Mesenchymal stem cell (in vitro differentiated cells and primary cell): ENCODE results near the gene GFOD2.

Experiments used
- DNase-seq: peaks from one replicate; pipeline ENCODE4 v3.0.0-alpha.2; 2013
- H2AFZ ChIP-seq: one replicate; pipeline ENCODE4 v1.6.1; 2013; ENCODE audit warnings: low read depth, mild to moderate bottlenecking, control low read depth, inconsistent platforms, low read length, moderate library complexity
- H2AK5ac ChIP-seq: 2 replicates; pipeline ENCODE4 v1.6.1; 2013; ENCODE audit warnings: low read length, moderate library complexity, mild to moderate bottlenecking, inconsistent platforms; ENCODE audit not compliant: severe bottlenecking
- H2BK120ac ChIP-seq: one replicate; pipeline ENCODE4 v1.6.1; 2013; ENCODE audit warnings: low read depth, mild to moderate bottlenecking, inconsistent platforms, low read length, moderate library complexity
- H2BK12ac ChIP-seq, 2 experiments: one replicate each; pipeline ENCODE4 v1.6.1; 2013; ENCODE audit warnings: inconsistent platforms in 2 of 2, low read length in 2 of 2, mild to moderate bottlenecking in 2 of 2, moderate library complexity in 2 of 2, control low read depth in 1 of 2
- H2BK15ac ChIP-seq: one replicate; pipeline ENCODE4 v1.6.1; 2013; ENCODE audit warnings: mild to moderate bottlenecking, low read depth, inconsistent platforms; ENCODE audit not compliant: poor library complexity, severe bottlenecking
- H2BK5ac ChIP-seq: 2 replicates; pipeline ENCODE4 v1.6.1; 2013; ENCODE audit warnings: low read depth, mild to moderate bottlenecking, low read length, control low read depth, inconsistent platforms; ENCODE audit not compliant: poor library complexity, severe bottlenecking
- H3K14ac ChIP-seq, 2 experiments: one replicate each; pipeline ENCODE4 v1.6.1; 2013; ENCODE audit warnings: inconsistent platforms in 2 of 2, low read length in 2 of 2, control low read depth in 1 of 2, mild to moderate bottlenecking in 1 of 2, moderate library complexity in 1 of 2
- H3K18ac ChIP-seq, 2 experiments: one replicate each; pipeline ENCODE4 v1.6.1; 2013; ENCODE audit warnings: inconsistent platforms in 2 of 2, low read length in 2 of 2, control low read depth in 1 of 2, low read depth in 1 of 2, mild to moderate bottlenecking in 1 of 2
- H3K23ac ChIP-seq, 2 experiments: one replicate each; pipeline ENCODE4 v1.6.1; 2013; ENCODE audit warnings: inconsistent platforms in 2 of 2, low read length in 2 of 2, mild to moderate bottlenecking in 2 of 2, moderate library complexity in 2 of 2, control low read depth in 1 of 2
- H3K27ac ChIP-seq: 2 replicates; pipeline ENCODE4 v1.5.1; 2013; ENCODE audit warnings: mild to moderate bottlenecking, moderate library complexity, low read length, control low read depth, inconsistent platforms; ENCODE audit not compliant: poor library complexity, severe bottlenecking
- H3K27me3 ChIP-seq, 2 experiments: 2 replicates each; pipeline versions ENCODE4 v1.6.1 to v1.7.0; 2013; ENCODE audit warnings: low read length in 2 of 2, mild to moderate bottlenecking in 2 of 2, moderate library complexity in 2 of 2, control low read depth in 1 of 2, inconsistent platforms in 1 of 2; ENCODE audit not compliant: control insufficient read depth in 1 of 2, insufficient read depth in 1 of 2
- H3K36me3 ChIP-seq, 2 experiments: 2 replicates each; pipeline versions ENCODE4 v1.6.1 to v1.7.0; 2013; ENCODE audit warnings: low read length in 2 of 2, control low read depth in 1 of 2, inconsistent platforms in 1 of 2, low read depth in 1 of 2, mild to moderate bottlenecking in 1 of 2; ENCODE audit not compliant: insufficient read depth in 2 of 2, control insufficient read depth in 1 of 2
- H3K4ac ChIP-seq, 2 experiments: one replicate each; pipeline ENCODE4 v1.6.1; 2013; ENCODE audit warnings: inconsistent platforms in 2 of 2, low read length in 2 of 2, mild to moderate bottlenecking in 2 of 2, moderate library complexity in 2 of 2, control low read depth in 1 of 2, low read depth in 1 of 2
- H3K4me1 ChIP-seq: 2 replicates; pipeline ENCODE4 v1.6.1; 2013; ENCODE audit warnings: low read depth, low read length, control low read depth; ENCODE audit not compliant: control insufficient read depth, insufficient read depth
- H3K4me2 ChIP-seq: 2 replicates; pipeline ENCODE4 v1.6.1; 2013; ENCODE audit warnings: low read length, mild to moderate bottlenecking, inconsistent platforms; ENCODE audit not compliant: poor library complexity, severe bottlenecking
- H3K4me3 ChIP-seq, 2 experiments: 2 replicates each; pipeline versions ENCODE4 v1.5.1 to v1.7.0; 2013; ENCODE audit warnings: low read length in 2 of 2, mild to moderate bottlenecking in 2 of 2, control low read depth in 1 of 2, low read depth in 1 of 2; ENCODE audit not compliant: insufficient read depth in 1 of 2
- H3K79me1 ChIP-seq: replicated peaks from 2 replicates; pipeline ENCODE4 v1.6.1; 2013; ENCODE audit warnings: mild to moderate bottlenecking, control low read depth, low read length, inconsistent platforms; ENCODE audit not compliant: poor library complexity, severe bottlenecking
- H3K9ac ChIP-seq: 2 replicates; pipeline ENCODE4 v1.7.0; 2013; ENCODE audit warnings: mild to moderate bottlenecking, low read length, moderate library complexity
- H3K9me3 ChIP-seq: 2 replicates; pipeline ENCODE4 v1.7.0; 2013; ENCODE audit warnings: mild to moderate bottlenecking, low read length; ENCODE audit not compliant: control insufficient read depth
- H4K8ac ChIP-seq: one replicate; pipeline ENCODE4 v1.6.1; 2013; ENCODE audit warnings: inconsistent platforms, mild to moderate bottlenecking, low read length, moderate library complexity
- H4K91ac ChIP-seq: one replicate; pipeline ENCODE4 v1.6.1; 2013; ENCODE audit warnings: mild to moderate bottlenecking, low read length, inconsistent platforms
- WGBS: methylation state at CpG from one replicate; pipeline ENCODE4 v1.1.7; 2013; ENCODE audit warnings: mixed read lengths; 5-methylcytosine and 5-hydroxymethylcytosine counted together

GFOD2 gene

DNA sequence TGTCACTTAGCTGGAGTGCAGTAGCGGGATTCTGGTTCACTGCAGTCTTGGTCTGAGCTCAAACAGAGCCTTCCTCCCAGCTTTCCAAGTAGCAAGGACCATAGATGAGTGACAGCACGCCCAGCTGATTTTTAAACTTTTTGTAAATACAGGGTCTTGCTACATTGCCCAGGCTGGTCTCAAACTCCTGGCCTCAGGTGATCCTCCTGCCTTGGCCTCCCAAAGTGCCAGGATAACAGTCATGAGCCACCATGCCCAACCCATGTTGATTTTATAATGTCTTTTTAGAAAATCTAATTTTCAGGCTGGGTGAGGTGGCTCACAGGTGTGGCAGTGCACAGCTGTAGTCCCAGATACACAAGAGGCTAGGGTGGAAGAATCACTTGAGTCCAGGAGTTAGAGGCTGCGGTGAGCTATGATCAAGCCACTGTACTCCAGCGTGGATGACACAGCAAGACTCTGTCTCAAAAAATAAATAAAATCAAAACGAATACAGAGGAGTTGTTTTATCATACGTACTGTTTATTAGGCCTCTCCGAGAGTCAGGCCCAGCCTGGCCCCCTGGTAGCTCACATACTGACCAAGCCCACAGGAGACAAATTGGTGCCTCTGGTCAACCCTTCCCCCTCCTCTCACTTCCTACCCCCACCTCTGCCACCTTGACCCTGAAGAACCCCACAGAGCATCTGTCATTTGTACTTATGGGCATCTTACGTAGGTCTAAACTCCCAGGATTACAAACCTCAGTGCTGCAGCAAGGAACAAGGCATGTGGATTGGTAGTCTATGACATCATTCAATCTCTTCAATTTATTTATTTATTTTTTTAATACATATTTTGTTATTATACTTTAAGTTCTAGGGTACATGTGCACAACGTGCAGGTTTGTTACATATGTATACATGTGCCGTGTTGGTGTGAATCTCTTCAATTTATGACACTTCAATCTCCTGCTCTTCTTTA lies 38.9 kb downstream of the GFOD2 start:
- Histone ChIP-seq H4K8ac (no peak overlapping the region), H3K4me1 (peaks cover 2% of the 10 kb centered on the region), H2BK5ac (no peak overlapping the region), H3K4me3 (no peak overlapping the region), H3K4ac (no peak overlapping the region), H3K14ac (no peak overlapping the region), H3K36me3 (peaks cover 27 to 40% of the 10 kb centered on the region in 2 experiments), H3K27ac (no peak overlapping the region), H2BK12ac (no peak overlapping the region), H2AK5ac (no peak overlapping the region), H3K23ac (no peak overlapping the region), H2AFZ (no peak overlapping the region), H3K9me3 (no peaks in the 10 kb centered on the region), H3K27me3 (no peaks in the 10 kb centered on the region), H3K79me1 (peaks cover 18% of the 10 kb centered on the region), H2BK15ac (no peak overlapping the region), H3K18ac (no peak overlapping the region), H3K9ac (no peak overlapping the region), H2BK120ac (no peak overlapping the region), H3K4me2 (no peak overlapping the region), H4K91ac (no peak overlapping the region)
- WGBS, result 97% methylated on average over 8 of the region's 10 CpGs
- DNase-seq, result no peak

- Histone ChIP-seq H2AK5ac (no peak overlapping the region), H3K79me1 (peaks cover 13% of the 10 kb centered on the region), H3K9ac (no peak overlapping the region), H2AFZ (no peak overlapping the region), H2BK120ac (no peak overlapping the region), H3K14ac (no peak overlapping the region), H4K91ac (no peak overlapping the region), H3K4me3 (no peak overlapping the region), H3K4ac (no peak overlapping the region), H2BK12ac (no peak overlapping the region), H3K27me3 (no peaks in the 10 kb centered on the region), H3K4me1 (peaks cover 14% of the 10 kb centered on the region), H3K36me3 (peaks cover 28 to 30% of the 10 kb centered on the region in 2 experiments), H3K23ac (no peak overlapping the region), H3K9me3 (no peaks in the 10 kb centered on the region), H2BK15ac (no peak overlapping the region), H3K4me2 (no peak overlapping the region), H3K27ac (no peak overlapping the region), H2BK5ac (no peak overlapping the region), H3K18ac (no peak overlapping the region), H4K8ac (no peak overlapping the region)
- 97% methylated on average over 12 of the region's 12 CpGs for WGBS
- DNase-seq, result no peak
Measured at GRCh38 chr16:67678354-67679023, 40.6 kb downstream of the GFOD2 start.

- no peak for DNase-seq
Measured at GRCh38 chr16:67677712-67678111, 41.4 kb downstream of the GFOD2 start.

DNA sequence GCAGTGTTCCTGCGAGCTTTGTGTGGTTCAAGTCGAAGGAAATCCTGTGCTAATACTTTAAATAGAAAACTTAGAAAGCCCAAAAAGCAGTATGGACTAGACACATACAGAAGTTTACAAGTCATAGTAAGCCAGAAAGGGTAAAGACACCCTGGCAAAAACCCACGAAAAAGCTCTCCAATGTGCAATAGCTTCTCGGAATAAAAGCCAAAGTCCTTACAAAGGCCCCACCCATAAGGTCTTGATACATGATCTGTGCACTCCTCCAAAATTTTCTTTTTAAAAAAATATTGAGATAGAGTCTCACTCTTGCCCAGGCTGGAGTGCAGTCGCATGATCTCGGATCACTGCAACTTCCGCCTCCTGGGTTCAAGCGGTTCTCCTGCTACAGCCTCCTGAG lies 42.2 kb downstream of the GFOD2 start:
- Histone ChIP-seq H4K8ac (no peak overlapping the region), H2BK15ac (no peak overlapping the region), H2BK120ac (no peak overlapping the region), H3K9ac (no peak overlapping the region), H3K18ac (no peak overlapping the region), H3K36me3 (peaks cover 14 to 28% of the 10 kb centered on the region in 2 experiments), H3K4me2 (no peak overlapping the region), H2AFZ (no peak overlapping the region), H3K4me1 (peaks cover 24% of the 10 kb centered on the region), H3K23ac (no peak overlapping the region), H3K4me3 (no peak overlapping the region), H3K4ac (no peak overlapping the region), H3K14ac (no peak overlapping the region), H3K79me1 (peaks cover 13% of the 10 kb centered on the region), H3K27me3 (no peaks in the 10 kb centered on the region), H4K91ac (no peak overlapping the region), H3K27ac (no peak overlapping the region), H2BK12ac (no peak overlapping the region), H2AK5ac (no peak overlapping the region), H3K9me3 (no peaks in the 10 kb centered on the region), H2BK5ac (no peak overlapping the region)
- no peak for DNase-seq
- 99% methylated on average over 8 of the region's 8 CpGs for WGBS

More at GRCh38 chr16:67677712-67678111, 41.4 kb downstream of the GFOD2 start:
- Histone ChIP-seq H3K27me3 (no peaks in the 10 kb centered on the region), H3K27ac (no peak overlapping the region), H2BK5ac (no peak overlapping the region), H2AK5ac (no peak overlapping the region), H4K8ac (no peak overlapping the region), H3K9me3 (no peaks in the 10 kb centered on the region), H3K4me3 (no peak overlapping the region), H3K18ac (no peak overlapping the region), H3K4me2 (no peak overlapping the region), H4K91ac (no peak overlapping the region), H2BK12ac (no peak overlapping the region), H2BK120ac (no peak overlapping the region), H2BK15ac (no peak overlapping the region), H3K36me3 (peaks cover 21 to 30% of the 10 kb centered on the region in 2 experiments), H3K4me1 (peaks cover 21% of the 10 kb centered on the region), H3K4ac (no peak overlapping the region), H3K9ac (no peak overlapping the region), H3K79me1 (peaks cover 11% of the 10 kb centered on the region), H3K23ac (no peak overlapping the region), H2AFZ (no peak overlapping the region), H3K14ac (no peak overlapping the region)
- WGBS, result 87% methylated on average over 1 of the region's 1 CpG
